Hepatocyte (in vitro differentiated cells): ENCODE measurements around the gene MATK.

Experiments used
- EZH2phosphoT487 ChIP-seq: fragments of 200-600 bp; sonication (generic); IDR thresholded peaks from one replicate; pipeline ENCODE4 v1.6.1; 2018; ENCODE audit warnings: antibody characterized with exemption, mild to moderate bottlenecking, low read depth, moderate library complexity; ENCODE audit not compliant: unreplicated experiment, severe bottlenecking
- TF ChIP-seq, protein P1 (sequence below): fragments of 200-600 bp; sonication (generic); IDR thresholded peaks from 2 replicates; pipeline ENCODE4 v1.5.1; 2016; ENCODE audit warnings: antibody characterized with exemption, mild to moderate bottlenecking; ENCODE audit not compliant: poor library complexity

GRCh38 chr19:3733549-3734309, 52.5 kb downstream of the MATK start:
- TF ChIP-seq, protein P1, sequence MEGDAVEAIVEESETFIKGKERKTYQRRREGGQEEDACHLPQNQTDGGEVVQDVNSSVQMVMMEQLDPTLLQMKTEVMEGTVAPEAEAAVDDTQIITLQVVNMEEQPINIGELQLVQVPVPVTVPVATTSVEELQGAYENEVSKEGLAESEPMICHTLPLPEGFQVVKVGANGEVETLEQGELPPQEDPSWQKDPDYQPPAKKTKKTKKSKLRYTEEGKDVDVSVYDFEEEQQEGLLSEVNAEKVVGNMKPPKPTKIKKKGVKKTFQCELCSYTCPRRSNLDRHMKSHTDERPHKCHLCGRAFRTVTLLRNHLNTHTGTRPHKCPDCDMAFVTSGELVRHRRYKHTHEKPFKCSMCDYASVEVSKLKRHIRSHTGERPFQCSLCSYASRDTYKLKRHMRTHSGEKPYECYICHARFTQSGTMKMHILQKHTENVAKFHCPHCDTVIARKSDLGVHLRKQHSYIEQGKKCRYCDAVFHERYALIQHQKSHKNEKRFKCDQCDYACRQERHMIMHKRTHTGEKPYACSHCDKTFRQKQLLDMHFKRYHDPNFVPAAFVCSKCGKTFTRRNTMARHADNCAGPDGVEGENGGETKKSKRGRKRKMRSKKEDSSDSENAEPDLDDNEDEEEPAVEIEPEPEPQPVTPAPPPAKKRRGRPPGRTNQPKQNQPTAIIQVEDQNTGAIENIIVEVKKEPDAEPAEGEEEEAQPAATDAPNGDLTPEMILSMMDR: no peak
- TF ChIP-seq EZH2phosphoT487: no peak
